Coronary artery (tissue), 2 donors: ENCODE data around the gene ADAMTSL2.

Experiments used
- DNase-seq: peaks from one replicate; pipeline ENCODE4 v3.0.0-alpha.2; 2017; ENCODE audit warnings: low spot score
- H3K27ac ChIP-seq, 2 donors: fragments of 200-600 bp; sonication (generic); one replicate each; pipeline ENCODE4 v1.5.1; 2016 to 2019
- H3K4me3 ChIP-seq: fragments of 200-600 bp; sonication (generic); 2 replicates; pipeline ENCODE4 v1.5.1; 2016; ENCODE audit warnings: mild to moderate bottlenecking, moderate library complexity
- CTCF ChIP-seq: fragments of 200-600 bp; sonication (generic); IDR thresholded peaks from one replicate; pipeline ENCODE4 v1.5.1; 2019; ENCODE audit warnings: antibody characterized with exemption

Gene ADAMTSL2

GRCh38 chr9:133599470-133600173 is 65.1 kb downstream of the ADAMTSL2 start:
- TF ChIP-seq CTCF: no peak
- Histone ChIP-seq H3K27ac (no peak overlapping the region), H3K4me3 (no peak overlapping the region)
- no peak for DNase-seq

DNA sequence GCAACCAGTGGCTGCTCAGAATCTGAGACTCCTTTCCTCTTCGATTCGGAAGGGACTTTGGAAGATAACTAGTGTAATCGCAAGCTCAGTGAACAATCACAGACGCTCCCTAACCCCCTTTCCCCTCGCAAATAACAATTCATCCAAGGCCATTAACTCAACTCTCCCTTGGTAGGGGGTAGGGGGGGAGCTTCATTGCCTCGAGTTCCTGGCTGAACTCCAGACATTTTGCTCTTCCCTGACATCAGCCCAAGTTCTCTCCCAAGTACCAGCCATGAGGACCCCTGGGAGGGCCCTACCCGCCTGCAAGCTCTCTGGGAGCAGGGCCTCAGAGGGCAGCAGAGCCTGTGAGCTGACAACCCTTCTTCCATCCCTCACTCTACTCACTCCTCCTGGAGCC is 66.2 kb downstream of the ADAMTSL2 start:
- H3K27ac ChIP-seq: no peak overlapping the region
- DNase-seq: no peak
- TF ChIP-seq CTCF: no peak
- H3K4me3 ChIP-seq: no peak overlapping the region

- H3K4me3 ChIP-seq: no peak overlapping the region
- DNase-seq: no peak
- TF ChIP-seq CTCF: no peak
- H3K27ac ChIP-seq: no peak overlapping the region
These were observed 67.2 kb downstream of the ADAMTSL2 start for GRCh38 chr9:133601746-133602145.

GRCh38 chr9:133602277-133602676 is 67.8 kb downstream of the ADAMTSL2 start:
- no peak for TF ChIP-seq CTCF
- no peak overlapping the region for H3K27ac ChIP-seq
- no peak for DNase-seq
- no peak overlapping the region for H3K4me3 ChIP-seq

DNA sequence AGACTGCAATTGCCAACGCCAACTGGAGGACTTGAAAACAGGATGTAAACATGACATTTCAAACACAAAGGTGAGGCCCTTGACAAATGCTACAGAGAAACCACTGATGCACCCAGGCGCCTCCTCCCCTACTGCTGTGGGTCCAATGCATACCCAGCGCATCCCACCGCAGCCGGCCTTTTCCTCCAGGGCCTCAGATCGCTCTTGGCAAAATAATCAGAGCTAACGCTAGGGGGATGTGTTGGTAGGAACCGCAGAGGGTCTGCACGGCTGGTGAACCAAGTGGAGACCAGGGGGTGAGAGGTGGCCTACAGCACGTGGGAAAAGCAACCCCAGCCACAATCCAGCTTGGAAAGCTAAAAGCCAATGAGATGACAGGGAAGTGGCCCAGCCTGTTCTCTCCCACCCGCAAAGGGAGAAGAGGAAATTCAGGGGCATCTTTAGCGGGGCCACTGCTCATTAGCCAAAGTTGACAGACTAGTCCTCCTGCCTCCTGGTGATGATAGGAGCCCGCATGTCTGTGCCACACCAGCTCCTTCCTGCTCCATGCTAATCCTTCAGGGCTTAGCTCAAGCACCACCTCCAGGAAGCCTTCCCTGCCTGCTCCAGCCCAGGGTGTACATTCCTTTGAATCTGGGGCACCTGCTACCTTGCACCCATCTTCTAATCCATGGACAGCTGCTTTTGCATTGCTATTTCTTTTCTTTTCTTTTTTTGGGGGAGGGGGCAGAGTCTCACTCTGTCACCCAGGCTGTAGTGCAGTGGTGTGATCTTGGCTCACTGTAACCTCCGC is 68.8 kb downstream of the ADAMTSL2 start:
- no peak for DNase-seq
- Histone ChIP-seq H3K4me3 (no peak overlapping the region), H3K27ac (no peak overlapping the region)
- TF ChIP-seq CTCF: no peak

DNA sequence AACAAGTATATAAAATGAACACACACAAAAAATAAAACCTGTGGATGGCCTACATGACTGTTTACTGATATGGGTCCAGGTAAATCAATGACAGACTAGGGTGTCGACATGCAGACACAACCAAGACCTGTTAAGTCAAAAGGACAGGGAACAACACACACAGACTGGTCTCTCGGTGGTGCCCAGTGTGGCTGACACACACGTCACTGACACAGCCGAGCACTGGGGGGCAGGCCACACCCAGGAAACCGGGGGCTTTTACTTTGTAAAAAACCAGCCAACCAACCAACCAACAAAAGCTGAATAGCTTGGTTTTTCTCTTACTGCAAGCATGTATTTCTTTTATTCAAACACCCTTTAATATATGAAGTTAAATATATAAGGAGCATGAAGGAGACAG is 69.7 kb downstream of the ADAMTSL2 start:
- TF ChIP-seq CTCF: no peak
- Histone ChIP-seq H3K4me3 (no peak overlapping the region), H3K27ac (no peak overlapping the region)
- DNase-seq: no peak

DNA sequence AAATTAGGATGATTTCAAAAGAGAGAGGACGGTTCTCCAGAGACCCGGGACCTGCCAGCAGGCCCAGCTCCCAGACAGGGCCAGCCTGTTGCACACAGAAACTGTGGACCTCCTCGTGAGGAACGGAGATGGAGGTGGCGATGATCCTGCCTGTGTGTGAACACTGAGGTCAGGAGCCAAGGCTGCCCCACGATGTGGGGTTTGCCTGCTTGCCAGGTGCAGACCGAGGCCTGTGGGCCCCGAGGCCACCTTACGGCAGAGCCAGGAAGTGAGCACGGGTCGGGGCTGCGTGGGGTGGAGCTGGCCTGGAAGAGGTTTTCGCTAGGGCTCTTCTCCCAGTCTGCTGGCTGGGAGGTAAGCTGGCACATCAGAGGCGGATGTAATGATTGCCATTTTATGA is 70.4 kb downstream of the ADAMTSL2 start:
- no peak for DNase-seq
- Histone ChIP-seq H3K4me3 (no peak overlapping the region), H3K27ac (no peak overlapping the region)
- no peak for TF ChIP-seq CTCF
